HepG2 (cell line): ENCODE measurements around the gene GPR107. TPM values are rescaled to one million over a fixed set of nuclear protein-coding genes. Genes with fewer than 3 reads are reported as not detected.

Experiments used
- AKNA ChIP-seq: sonication (generic); formaldehyde crosslinking; IDR thresholded peaks from 2 replicates; pipeline ENCODE4 v1.4.0; 2020; ENCODE audit warnings: missing genetic modification reagents, borderline replicate concordance
- CCDC6 ChIP-seq: sonication (generic); formaldehyde crosslinking; IDR thresholded peaks from 2 replicates; pipeline ENCODE4 v1.8.1; 2022; ENCODE audit warnings: mild to moderate bottlenecking, missing genetic modification reagents, moderate library complexity
- CREBL2 ChIP-seq: sonication (generic); formaldehyde crosslinking; IDR thresholded peaks from 2 replicates; pipeline ENCODE4 v1.8.1; 2023; ENCODE audit warnings: missing genetic modification reagents, mild to moderate bottlenecking, borderline replicate concordance
- FOXO4 ChIP-seq: sonication (generic); formaldehyde crosslinking; conservative IDR thresholded peaks from 2 replicates; pipeline ENCODE4 v1.8.1; 2023; ENCODE audit warnings: missing genetic modification reagents
- HINFP ChIP-seq: sonication (generic); formaldehyde crosslinking; IDR thresholded peaks from 2 replicates; pipeline ENCODE4 v1.4.0; 2020; ENCODE audit warnings: low read depth, mild to moderate bottlenecking, missing genetic modification reagents
- MAFK ChIP-seq, 2 experiments: IDR thresholded peaks in 1 of 2; conservative IDR thresholded peaks in 1 of 2; 2 replicates each; pipeline ENCODE4 v1.6.1; 2011; ENCODE audit warnings: improper control_type of control experiment in 2 of 2, low read length in 2 of 2
- NFKB2 ChIP-seq: sonication (generic); formaldehyde crosslinking; IDR thresholded peaks from 2 replicates; pipeline ENCODE4 v1.4.0; 2020; ENCODE audit warnings: missing genetic modification reagents, borderline replicate concordance
- PAX8 ChIP-seq: sonication (generic); formaldehyde crosslinking; IDR thresholded peaks from 2 replicates; pipeline ENCODE4 v1.8.0; 2022; ENCODE audit warnings: mild to moderate bottlenecking, missing genetic modification reagents, borderline replicate concordance
- RCOR2 ChIP-seq: IDR thresholded peaks from 2 replicates; pipeline ENCODE4 v1.6.1; 2016; ENCODE audit warnings: missing biosample characterization, missing genetic modification reagents
- SRY ChIP-seq: sonication (generic); formaldehyde crosslinking; IDR thresholded peaks from 2 replicates; pipeline ENCODE4 v1.8.0; 2022; ENCODE audit warnings: mild to moderate bottlenecking, missing genetic modification reagents
- ZFYVE20 ChIP-seq: sonication (generic); formaldehyde crosslinking; IDR thresholded peaks from 2 replicates; pipeline ENCODE4 v1.8.0; 2023; ENCODE audit warnings: low read depth, mild to moderate bottlenecking, moderate library complexity, missing genetic modification reagents, borderline replicate concordance
- ZMYM3 ChIP-seq: sonication (generic); formaldehyde crosslinking; IDR thresholded peaks from 2 replicates; pipeline ENCODE4 v1.5.1; 2020; ENCODE audit warnings: mild to moderate bottlenecking, missing genetic modification reagents
- ZNF10 ChIP-seq: sonication (generic); formaldehyde crosslinking; IDR thresholded peaks from 2 replicates; pipeline ENCODE4 v1.4.0; 2020; ENCODE audit warnings: mild to moderate bottlenecking, low read depth, missing genetic modification reagents, borderline replicate concordance
- ZNF142 ChIP-seq: sonication (generic); formaldehyde crosslinking; IDR thresholded peaks from 2 replicates; pipeline ENCODE4 v1.4.0; 2020; ENCODE audit warnings: missing genetic modification reagents
- ZNF34 ChIP-seq: sonication (generic); formaldehyde crosslinking; IDR thresholded peaks from 2 replicates; pipeline ENCODE4 v1.4.0; 2020; ENCODE audit warnings: mild to moderate bottlenecking, missing genetic modification reagents, borderline replicate concordance
- ZNF792 ChIP-seq: IDR thresholded peaks from 2 replicates; pipeline ENCODE4 v1.6.1; 2016
- polyA plus RNA-seq, 8 experiments: library from polyadenylated mRNA; depleted of rRNA in 3 of 8; stranded (reverse) in 7 of 8; unstranded in 1 of 8; fragments of >200 nt; fragmentation: Illumina TruSeq in 4 of 8; extraction: Trizol in 4 of 8; gene quantifications; 2 replicates each; pipeline versions ENCODE4 v1.2.1 to v1.2.3, GENCODE V29; 2011 to 2016; ENCODE audit warnings: low read depth in 4 of 8, missing spikeins in 1 of 8, mixed read lengths in 1 of 8; ENCODE audit not compliant: insufficient read depth in 1 of 8
- total RNA-seq, 5 experiments: library from RNA; depleted of rRNA; stranded (reverse); fragments of >200 nt; fragmentation: Illumina TruSeq; extraction: Trizol; gene quantifications; 2 replicates each; pipeline ENCODE4 v1.2.3, GENCODE V29; 2016; ENCODE audit warnings: low read depth in 1 of 5

The GPR107 gene
- total and polyA plus RNA-seq, 2 of the 13 experiments (the other 11 are each of a cell fraction or from before 2014, with no cell fraction given): 22.5 to 24.4 TPM

GRCh38 chr9:130008538-130008937 is 45.2 kb upstream of the GPR107 start (continued):
- TF ChIP-seq ZNF142 (CRISPR knock-in tag) (no peak), CREBL2 (CRISPR knock-in tag) (no peak), RCOR2 (CRISPR knock-in tag) (peak; percentile 48; the same call in 1 of the 2 replicates), ZFYVE20 (CRISPR knock-in tag) (no peak), ZNF34 (CRISPR knock-in tag) (no peak), ZMYM3 (CRISPR knock-in tag) (peak; percentile 68), HINFP (no peak), AKNA (CRISPR knock-in tag) (no peak), MAFK (conservative IDR thresholded peaks at IDR 0.05 in 1 of 2, IDR thresholded peaks at IDR 0.05 in 1 of 2; ENCODE audit: low read length in 2 of 2) (no peak), ZNF792 (CRISPR knock-in tag) (peak; percentile 45; the same call in 1 of the 2 replicates), CCDC6 (CRISPR knock-in tag) (no peak), SRY (CRISPR knock-in tag) (no peak), NFKB2 (no peak), FOXO4 (CRISPR knock-in tag) (no peak), PAX8 (no peak), ZNF10 (no peak)
